DND-41 (cell line): ENCODE data around the gene REPS2.

Experiments
- ATAC-seq: fragments of 200-7000 bp; cut with Tn5 transposase; 3 replicates; pipeline ENCODE4 v1.9.1; 2021; ENCODE audit warnings: low read depth; ENCODE audit not compliant: insufficient read depth
- DNase-seq: peaks from one replicate; pipeline ENCODE4 v3.0.0-alpha.2; 2020
- H2AFZ ChIP-seq: 2 replicates; pipeline ENCODE4 v1.6.0; 2012; ENCODE audit warnings: low read depth, low read length
- H3K27ac ChIP-seq: 2 replicates; pipeline ENCODE4 v1.5.1; 2012; ENCODE audit warnings: low read length, inconsistent platforms
- H3K27me3 ChIP-seq: fragments of 200-600 bp; sonication (generic); 2 replicates; pipeline ENCODE4 v1.6.0; 2012; ENCODE audit warnings: low read length, mild to moderate bottlenecking, inconsistent platforms; ENCODE audit not compliant: insufficient read depth, poor library complexity
- H3K36me3 ChIP-seq: 2 replicates; pipeline ENCODE4 v1.5.1; 2012; ENCODE audit warnings: low read length, inconsistent platforms; ENCODE audit not compliant: insufficient read depth
- H3K4me1 ChIP-seq: 2 replicates; pipeline ENCODE4 v1.5.1; 2012; ENCODE audit warnings: mild to moderate bottlenecking, low read length; ENCODE audit not compliant: insufficient read depth
- H3K4me2 ChIP-seq: 2 replicates; pipeline ENCODE4 v1.6.0; 2012; ENCODE audit warnings: mild to moderate bottlenecking, moderate library complexity, low read length, inconsistent platforms; ENCODE audit not compliant: insufficient read depth
- H3K4me3 ChIP-seq, 2 experiments: fragments of 200-600 bp in 1 of 2; shearing (Covaris generic) in 1 of 2; 2 replicates each; pipeline ENCODE4 v1.5.1; 2012 to 2016; ENCODE audit warnings: inconsistent platforms in 2 of 2, low read length in 2 of 2, mild to moderate bottlenecking in 2 of 2, low read depth in 1 of 2, moderate library complexity in 1 of 2
- H3K79me2 ChIP-seq: 2 replicates; pipeline ENCODE4 v1.6.0; 2012; ENCODE audit warnings: low read length, inconsistent platforms; ENCODE audit not compliant: insufficient read depth
- H3K9ac ChIP-seq: 2 replicates; pipeline ENCODE4 v1.6.0; 2012; ENCODE audit warnings: low read depth, mild to moderate bottlenecking, inconsistent platforms, low read length, moderate library complexity
- H3K9me3 ChIP-seq: 2 replicates; pipeline ENCODE4 v1.5.1; 2012; ENCODE audit warnings: low read length, moderate library complexity, mild to moderate bottlenecking, inconsistent platforms; ENCODE audit not compliant: insufficient read depth, severe bottlenecking
- H4K20me1 ChIP-seq: 2 replicates; pipeline ENCODE4 v1.6.0; 2012; ENCODE audit warnings: low read length; ENCODE audit not compliant: insufficient read depth
- EZH2 ChIP-seq: IDR thresholded peaks from 3 replicates; pipeline ENCODE4 v1.6.1; 2012; ENCODE audit warnings: borderline replicate concordance, low read depth, mild to moderate bottlenecking, moderate library complexity, low read length, inconsistent platforms; ENCODE audit not compliant: severe bottlenecking
- TF ChIP-seq, protein P1 (sequence below): IDR thresholded peaks from 2 replicates; pipeline ENCODE4 v1.5.1; 2012; ENCODE audit warnings: borderline replicate concordance, low read length, moderate library complexity, mild to moderate bottlenecking; ENCODE audit not compliant: poor library complexity, severe bottlenecking; ENCODE audit errors: extremely low read depth

Gene REPS2

DNA sequence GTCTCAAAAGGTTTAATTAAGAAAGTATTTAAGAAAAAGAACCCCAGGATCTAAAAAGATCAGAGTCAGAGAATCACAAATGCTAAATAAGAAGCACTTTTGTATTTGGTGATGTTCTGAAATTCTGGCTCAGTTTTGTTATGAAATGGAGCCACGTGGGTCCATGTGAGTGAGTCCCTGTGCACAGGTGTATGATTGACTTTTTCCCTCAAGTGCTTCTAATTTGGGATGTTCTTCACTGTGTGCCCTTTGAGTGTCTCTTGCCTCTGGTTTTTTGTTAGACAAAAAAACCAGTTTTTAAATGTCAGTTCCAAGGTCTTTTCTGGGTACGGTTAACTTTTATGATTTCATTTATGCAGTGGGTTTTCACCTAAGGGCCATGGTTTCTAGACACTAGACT lies 44.4 kb downstream of the REPS2 start:
- ATAC-seq (no peak), DNase-seq (no peak)
- no peaks in the 10 kb centered on the region for H3K4me1 ChIP-seq
- H3K27me3 ChIP-seq, result no peaks in the 10 kb centered on the region
- H3K4me3 ChIP-seq, result no peak overlapping the region
- no peak for TF ChIP-seq EZH2
- TF ChIP-seq, protein P1, sequence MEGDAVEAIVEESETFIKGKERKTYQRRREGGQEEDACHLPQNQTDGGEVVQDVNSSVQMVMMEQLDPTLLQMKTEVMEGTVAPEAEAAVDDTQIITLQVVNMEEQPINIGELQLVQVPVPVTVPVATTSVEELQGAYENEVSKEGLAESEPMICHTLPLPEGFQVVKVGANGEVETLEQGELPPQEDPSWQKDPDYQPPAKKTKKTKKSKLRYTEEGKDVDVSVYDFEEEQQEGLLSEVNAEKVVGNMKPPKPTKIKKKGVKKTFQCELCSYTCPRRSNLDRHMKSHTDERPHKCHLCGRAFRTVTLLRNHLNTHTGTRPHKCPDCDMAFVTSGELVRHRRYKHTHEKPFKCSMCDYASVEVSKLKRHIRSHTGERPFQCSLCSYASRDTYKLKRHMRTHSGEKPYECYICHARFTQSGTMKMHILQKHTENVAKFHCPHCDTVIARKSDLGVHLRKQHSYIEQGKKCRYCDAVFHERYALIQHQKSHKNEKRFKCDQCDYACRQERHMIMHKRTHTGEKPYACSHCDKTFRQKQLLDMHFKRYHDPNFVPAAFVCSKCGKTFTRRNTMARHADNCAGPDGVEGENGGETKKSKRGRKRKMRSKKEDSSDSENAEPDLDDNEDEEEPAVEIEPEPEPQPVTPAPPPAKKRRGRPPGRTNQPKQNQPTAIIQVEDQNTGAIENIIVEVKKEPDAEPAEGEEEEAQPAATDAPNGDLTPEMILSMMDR, result no peak
- no peak overlapping the region for H3K4me2 ChIP-seq
- no peaks in the 10 kb centered on the region for H3K36me3 ChIP-seq
- no peak overlapping the region for H2AFZ ChIP-seq
- H3K9ac ChIP-seq, result no peak overlapping the region
- H4K20me1 ChIP-seq, result no peaks in the 10 kb centered on the region
- H3K9me3 ChIP-seq, result no peaks in the 10 kb centered on the region
- no peaks in the 10 kb centered on the region for H3K79me2 ChIP-seq
- no peak overlapping the region for H3K27ac ChIP-seq

DNA sequence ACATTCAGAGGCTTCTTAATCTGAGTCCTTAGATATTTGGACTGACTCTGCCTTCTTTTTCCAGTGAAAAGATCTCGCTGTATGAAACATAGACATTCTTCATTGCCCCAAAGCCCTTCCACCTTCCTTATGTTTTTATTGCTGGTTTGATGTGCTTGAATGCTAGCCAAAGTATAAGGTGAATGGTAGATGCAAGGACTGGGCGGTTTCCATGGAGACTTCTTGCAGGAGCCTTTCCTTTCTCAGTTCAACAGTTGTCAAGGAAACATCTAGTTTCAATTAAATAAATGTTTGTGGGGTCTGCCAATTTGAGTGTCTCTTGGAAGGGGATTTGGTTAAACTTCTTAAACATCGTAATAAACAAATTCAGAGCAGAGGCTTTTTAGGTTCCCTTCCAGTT lies 46.0 kb downstream of the REPS2 start:
- no peaks in the 10 kb centered on the region for H3K36me3 ChIP-seq
- ATAC-seq, result no peak
- no peaks in the 10 kb centered on the region for H3K79me2 ChIP-seq
- DNase-seq, result no peak
- H3K9me3 ChIP-seq, result no peaks in the 10 kb centered on the region
- no peak overlapping the region for H2AFZ ChIP-seq
- no peak overlapping the region for H3K4me2 ChIP-seq
- TF ChIP-seq, protein P1, result no peak
- no peak overlapping the region for H3K27ac ChIP-seq
- no peaks in the 10 kb centered on the region for H3K4me1 ChIP-seq
- no peaks in the 10 kb centered on the region for H3K27me3 ChIP-seq
- no peaks in the 10 kb centered on the region for H4K20me1 ChIP-seq
- no peak overlapping the region for H3K9ac ChIP-seq
- H3K4me3 ChIP-seq, result no peak overlapping the region

DNA sequence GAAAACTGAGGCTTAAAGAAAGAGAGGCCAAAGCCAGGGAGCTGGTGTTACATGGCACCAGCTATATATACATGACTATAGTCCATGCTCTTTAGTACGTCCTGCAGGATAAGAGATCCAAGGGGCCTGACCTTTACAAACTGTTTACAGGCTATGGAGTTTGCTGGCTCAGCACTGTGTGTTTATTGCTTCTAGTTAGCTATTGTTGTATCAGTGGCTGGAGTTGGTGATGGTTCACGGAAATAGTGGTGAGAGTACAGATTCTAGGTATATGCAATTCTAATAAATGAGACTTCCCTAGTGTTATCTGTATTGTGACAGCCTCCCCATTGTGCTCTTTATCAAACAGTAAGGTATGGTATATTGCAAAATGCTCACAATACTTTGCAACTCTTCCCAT lies 46.5 kb downstream of the REPS2 start:
- Histone ChIP-seq H3K9ac (no peak overlapping the region), H2AFZ (no peak overlapping the region), H3K4me3 (no peak overlapping the region), H3K27me3 (no peaks in the 10 kb centered on the region), H3K4me2 (no peak overlapping the region), H3K27ac (no peak overlapping the region), H3K9me3 (no peaks in the 10 kb centered on the region), H4K20me1 (no peaks in the 10 kb centered on the region), H3K4me1 (no peaks in the 10 kb centered on the region), H3K79me2 (no peaks in the 10 kb centered on the region), H3K36me3 (no peaks in the 10 kb centered on the region)
- DNase-seq (no peak), ATAC-seq (no peak)
- TF ChIP-seq EZH2, result no peak
- TF ChIP-seq, protein P1, result no peak

DNA sequence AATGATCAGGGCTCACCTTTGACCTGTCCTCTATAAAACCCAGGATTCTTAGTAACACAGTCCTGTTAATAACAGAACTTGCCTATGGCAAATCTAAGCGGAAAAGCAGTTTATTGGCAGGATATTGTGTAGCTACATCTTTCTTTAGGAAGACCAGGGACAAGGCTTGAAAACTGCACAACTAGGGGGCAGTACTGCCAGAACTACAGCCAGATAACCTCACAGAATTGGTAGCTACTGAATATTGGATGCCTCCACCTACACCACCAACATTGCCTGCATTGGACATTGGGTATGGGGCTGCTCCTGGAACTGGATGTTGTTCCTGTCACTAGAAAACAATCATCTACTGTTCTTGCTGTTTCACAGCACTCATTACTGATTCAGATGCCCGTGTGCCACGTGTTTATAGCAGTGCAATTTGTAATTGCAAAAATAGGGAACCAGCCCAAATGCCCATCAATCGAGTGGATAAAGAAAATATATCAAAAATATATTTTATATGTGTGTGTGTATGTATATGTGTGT lies 47.4 kb downstream of the REPS2 start:
- H2AFZ ChIP-seq, result no peak overlapping the region
- TF ChIP-seq EZH2, result no peak
- TF ChIP-seq, protein P1, result peak; percentile 8
- no peak overlapping the region for H3K4me3 ChIP-seq
- H3K9me3 ChIP-seq, result no peaks in the 10 kb centered on the region
- H3K4me1 ChIP-seq, result no peaks in the 10 kb centered on the region
- no peak for DNase-seq
- H3K4me2 ChIP-seq, result no peak overlapping the region
- H3K36me3 ChIP-seq, result no peaks in the 10 kb centered on the region
- H3K9ac ChIP-seq, result no peak overlapping the region
- no peaks in the 10 kb centered on the region for H3K79me2 ChIP-seq
- no peak overlapping the region for H3K27ac ChIP-seq
- no peaks in the 10 kb centered on the region for H3K27me3 ChIP-seq
- no peaks in the 10 kb centered on the region for H4K20me1 ChIP-seq
- ATAC-seq, result no peak
